SHP77 (cell line): Measurements from ENCODE around the gene MIP.
"Not testable (repeated sequence)": the region's sequence is repeated elsewhere in the genome, so short reads cannot be mapped to it uniquely, and the experiment has no call there.

Experiments used
- DNase-seq, 2 experiments: peaks; one replicate each; lab custom pipeline; 2025; lab: John Stamatoyannopoulos, UW

MIP gene

DNA sequence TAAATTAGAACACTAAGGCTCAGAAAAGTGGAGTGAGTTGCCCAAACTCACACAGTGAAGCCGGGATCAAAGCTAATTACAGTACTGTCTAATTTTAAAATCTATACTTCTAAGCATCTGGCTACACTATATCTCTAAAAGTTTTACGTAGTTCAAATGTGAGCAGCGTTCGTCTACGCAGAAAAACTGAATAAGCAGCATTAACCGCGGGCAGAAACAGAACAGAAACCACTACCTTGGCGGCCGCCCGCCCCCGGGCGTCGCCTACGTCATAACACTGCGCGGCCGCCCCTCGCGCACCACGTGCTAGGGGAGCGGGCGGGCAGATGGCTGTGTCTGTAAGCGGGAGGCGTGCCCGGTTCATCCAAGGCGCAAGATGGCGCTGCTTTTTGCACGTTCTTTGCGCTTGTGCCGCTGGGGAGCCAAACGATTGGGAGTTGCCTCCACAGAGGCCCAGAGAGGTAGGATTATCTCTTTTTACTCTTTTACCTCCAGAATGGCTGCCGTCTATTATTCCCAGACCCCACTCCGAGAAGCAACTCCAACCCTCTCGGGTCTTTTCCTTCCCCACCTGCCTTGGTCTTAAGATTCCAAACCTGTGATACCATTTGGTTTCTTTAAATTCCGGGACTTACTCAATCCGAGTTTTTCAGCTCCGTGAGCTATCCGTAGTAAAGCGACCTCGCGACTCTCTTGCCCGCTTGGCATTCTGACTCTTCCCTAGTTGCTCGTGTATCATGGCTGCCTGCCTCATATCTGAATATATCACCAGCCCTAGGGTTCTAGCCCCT lies 14.0 kb upstream of the MIP start, which contains the start of gene SPRYD4:
TSS of gene SPRYD4 (plus strand) at position 363 of the 791 bp plus-strand sequence. CDS start at position 377, 14 bp downstream.
- DNase-seq, result peak; percentile 73 to 93

DNA sequence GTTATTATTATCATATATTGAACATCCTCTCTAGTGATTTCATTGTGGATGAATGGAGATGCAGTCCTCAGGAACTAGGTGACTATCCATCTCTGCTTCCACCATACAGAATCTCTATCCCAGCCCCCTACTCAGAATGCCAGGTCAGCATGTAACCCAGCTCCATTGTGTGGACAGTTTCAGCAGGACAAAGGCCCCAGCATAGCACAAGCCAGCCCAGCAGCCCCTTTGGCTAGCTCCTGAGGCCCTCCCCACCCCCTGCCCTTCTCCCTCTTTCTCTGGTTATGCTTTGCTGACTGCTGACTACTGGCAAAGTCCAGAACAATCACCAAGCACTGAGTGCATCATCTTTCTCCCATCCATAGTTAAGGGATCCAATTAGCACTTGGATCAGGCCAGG lies 8.1 kb upstream of the MIP start:
- no peak for DNase-seq

DNA sequence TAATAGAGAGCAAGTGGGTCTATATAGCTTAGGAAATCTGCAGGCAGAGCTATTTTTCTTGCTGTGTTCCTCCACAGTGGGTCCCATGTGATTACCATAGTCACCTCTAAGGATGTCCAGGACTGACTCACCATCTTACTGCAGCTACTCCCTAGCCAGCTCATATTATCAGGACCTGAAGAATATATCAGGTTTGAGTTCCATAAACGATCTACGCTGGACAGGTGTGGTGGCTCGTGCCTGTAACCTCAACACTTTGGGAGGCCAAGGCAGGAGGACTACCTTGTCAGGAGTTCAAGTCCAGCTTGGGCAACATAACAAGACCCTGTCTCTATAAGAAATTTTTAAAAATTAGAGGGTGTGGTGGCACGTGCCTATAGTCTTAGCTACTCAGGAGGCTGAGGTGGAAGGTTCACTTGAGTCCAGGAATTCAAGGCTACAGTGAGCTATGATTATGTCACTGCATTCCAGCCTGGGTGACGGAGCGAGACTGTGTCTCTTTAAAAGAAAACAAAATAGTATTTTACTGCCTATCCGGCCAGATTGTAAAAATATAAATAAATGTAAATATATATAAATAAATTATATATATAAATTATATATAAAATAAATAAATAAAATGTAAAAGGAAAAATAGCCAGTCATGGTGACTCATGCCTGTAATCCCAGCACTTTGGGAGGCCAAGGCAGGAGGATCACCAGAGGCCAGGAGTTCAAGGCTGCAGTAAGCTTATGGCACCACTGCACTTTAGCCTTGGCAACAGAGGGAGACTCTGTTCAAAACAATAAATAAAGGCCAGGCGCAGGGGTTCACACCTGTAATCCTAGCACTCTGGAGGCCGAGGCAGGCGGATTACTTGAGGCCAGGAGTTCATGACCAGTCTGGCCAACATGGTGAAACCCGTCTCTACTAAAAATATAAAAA lies 7.0 kb upstream of the MIP start:
- no peak for DNase-seq

DNA sequence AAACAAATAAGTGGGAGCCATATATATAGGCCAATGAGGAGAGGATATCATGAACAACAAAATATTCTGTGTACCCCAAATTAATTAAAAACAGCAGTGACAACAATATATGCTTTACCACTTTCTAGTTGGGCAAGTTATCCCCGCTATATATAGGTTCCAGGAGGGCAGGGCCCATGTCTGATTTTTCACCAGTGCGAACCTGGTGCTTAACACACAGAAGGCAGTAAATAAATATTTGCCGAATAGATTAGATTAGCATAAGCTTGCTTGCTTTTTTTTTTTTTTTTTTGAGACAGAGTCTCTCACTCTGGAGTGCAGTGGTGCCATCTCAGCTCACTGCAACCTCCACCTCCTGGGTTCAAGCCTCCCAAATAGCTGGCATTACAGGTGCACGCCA lies 3.4 kb upstream of the MIP start:
- no peak for DNase-seq

DNA sequence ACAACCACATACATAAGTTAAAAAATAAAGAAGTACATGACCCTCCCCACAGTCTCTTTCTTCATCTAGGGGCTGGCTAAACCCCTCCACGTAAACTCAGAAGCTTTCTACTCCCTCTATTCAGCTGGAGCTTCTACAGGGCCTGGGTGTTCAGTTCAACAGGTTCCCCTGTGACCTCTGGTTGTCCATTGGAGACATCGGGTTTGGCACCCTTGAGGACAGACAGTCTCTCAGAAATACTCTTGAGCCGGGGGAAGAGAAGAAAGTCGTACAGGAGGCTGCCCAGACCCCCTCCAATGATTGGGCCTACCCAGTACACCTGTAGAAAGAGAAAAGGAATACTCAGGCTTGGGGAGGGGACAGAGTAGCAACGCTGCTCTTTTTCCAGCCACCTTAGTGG lies 3.3 kb downstream of the MIP start:
- DNase-seq, result no peak

DNA sequence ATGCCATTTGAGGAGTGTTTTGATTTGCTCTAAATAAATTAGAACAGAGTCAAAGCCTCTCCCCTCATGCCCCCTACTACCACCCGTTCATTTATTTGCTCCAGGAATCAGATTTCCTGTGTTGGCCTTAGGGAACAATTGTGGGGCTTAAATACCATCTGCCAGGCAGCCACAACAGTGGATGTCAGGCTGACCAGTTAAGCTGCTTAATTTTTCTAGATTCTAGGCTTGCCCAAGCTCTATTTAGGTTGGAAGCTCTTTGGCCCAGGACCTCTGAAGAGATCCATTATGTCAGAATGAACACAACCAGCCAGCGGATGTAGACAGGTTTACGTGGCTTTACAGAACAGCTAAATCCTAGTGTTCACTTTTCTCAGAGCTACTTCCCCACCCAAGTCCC lies 4.2 kb downstream of the MIP start:
- peak; percentile 4 to 27 for DNase-seq

DNA sequence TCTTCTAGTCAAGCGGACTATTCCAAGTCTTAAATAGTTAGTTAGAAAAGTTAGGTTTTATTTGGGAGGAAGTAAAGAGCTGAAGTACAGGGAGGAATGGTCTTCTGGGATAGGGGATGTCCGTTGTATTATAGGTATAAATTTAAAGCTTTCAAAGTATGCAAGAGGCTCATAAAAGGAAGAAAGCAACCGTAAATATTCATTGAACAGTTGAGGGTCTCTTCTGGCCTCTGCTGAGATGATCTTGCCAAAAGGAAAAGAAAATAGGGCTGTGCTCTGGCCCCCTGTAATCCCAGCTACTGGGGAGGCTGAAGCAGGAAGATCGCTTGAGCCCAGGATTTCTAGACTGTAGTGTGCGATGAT lies 4.9 kb downstream of the MIP start:
- peak in 1 of 2 experiments; percentile 13 for DNase-seq

DNA sequence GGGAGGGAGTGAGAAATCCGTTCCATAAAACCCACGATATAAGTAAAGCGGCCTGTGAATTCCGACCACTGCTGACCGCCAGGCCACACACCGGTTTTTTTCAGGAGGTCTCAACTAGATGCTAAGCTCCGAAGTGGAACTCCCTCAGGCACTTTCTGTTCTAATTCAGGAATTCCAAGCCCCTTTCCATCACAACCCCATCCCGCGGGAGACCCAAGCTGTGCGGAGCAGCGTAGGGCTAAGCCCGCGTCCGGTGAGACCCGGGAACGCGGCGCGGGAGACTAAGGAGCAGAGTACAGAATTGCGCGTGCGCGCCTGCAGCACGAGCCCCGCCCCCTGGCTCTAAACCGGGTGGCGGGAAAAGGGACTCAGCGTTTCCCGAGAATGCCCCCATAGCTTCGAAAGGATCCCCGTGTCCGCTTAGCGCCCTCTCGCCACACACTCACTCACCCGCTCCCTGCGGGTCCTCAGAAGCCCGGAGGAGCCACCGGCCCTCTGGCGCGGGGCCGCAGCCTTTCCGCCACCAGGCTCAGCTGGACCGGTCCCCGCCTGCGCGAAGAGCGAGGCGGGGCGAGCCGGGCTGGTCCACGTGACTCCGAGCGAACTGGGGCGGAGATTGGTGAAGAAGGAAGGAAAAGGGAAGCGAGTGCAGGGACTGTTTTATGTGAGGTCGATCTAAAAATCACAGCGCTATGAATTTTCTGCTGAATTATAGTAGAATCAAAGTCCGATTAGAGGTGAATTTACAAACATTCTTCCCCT lies 5.4 kb downstream of the MIP start, which contains the start of gene TIMELESS:
TSS of gene TIMELESS (minus strand) at position 567 of the 762 bp plus-strand sequence. CDS start 15,256 bp downstream, outside the sequence.
- DNase-seq, result peak; percentile 84 to 90

DNA sequence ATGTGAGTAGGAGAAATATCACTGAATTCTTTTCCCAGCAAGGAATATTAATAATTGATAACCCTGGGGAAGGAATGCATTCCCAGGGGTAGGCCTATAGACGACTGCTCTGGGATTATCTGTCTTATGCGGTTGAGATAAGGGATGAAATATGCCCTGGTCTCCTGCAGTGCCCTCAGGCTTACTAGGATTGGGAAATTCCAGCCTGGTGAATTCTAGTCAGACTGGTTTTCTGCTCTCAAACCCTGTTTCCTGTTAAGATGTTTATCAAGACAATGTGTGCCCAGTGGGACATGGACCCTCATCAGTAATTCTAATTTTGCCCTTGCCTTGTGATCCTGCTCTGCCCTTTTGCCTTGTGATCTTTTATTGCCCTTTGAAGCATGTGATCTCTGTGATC lies 11.2 kb downstream of the MIP start:
- DNase-seq, result not testable (repeated sequence)

DNA sequence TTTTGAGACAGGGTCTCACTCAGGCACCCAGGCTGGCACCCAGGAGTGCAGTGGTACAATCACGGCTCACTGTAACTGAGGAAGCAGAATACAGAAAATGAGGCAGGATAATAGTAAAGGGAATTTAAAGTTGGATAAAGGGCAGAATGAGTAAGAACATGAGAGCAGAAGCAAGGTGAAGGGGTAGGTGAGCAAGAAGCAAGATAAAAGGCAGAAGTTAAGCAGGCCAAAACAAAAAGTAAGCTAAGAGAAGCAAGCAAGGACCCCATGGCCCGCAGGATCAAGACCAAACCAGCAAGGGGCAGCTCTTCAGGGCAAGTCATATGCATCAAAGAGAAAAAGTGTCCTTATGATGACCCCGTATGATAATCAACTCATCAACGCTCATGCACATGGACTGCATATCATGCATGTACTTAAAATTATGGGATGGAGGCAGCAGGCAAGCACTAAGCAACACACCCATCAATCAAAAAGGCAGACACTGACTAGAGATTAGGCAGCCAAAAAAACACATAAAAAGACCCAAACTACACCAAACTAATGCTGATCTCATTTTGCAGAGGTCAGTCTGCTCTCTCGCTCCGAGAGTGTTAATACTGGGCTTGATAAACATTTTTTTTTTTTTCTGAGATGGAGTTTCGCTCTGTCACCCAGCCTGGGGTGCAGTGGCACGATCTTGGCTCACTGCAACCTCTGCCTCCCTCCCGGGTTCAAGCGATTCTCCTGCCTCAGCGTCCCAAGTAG lies 16.9 kb downstream of the MIP start:
- no peak for DNase-seq

DNA sequence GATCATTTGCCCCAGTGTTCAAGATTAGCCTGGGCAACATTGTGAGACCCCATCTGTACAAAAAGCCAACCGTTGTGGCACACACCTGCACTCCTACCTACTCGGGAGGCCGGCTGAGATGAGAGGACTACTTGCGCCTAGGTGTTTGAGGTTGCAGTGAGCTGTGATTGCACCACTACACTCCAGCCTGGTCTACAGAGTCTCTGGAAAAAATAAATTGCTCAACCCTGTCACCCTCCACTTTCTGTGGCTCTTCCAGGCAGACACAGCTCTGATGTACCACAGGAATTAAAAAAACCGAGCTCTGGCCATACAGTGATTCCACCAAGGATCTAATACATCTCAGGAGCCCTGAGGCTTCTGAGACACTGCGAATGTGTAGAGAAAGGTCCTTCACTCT lies 19.6 kb downstream of the MIP start:
- DNase-seq, result no peak

DNA sequence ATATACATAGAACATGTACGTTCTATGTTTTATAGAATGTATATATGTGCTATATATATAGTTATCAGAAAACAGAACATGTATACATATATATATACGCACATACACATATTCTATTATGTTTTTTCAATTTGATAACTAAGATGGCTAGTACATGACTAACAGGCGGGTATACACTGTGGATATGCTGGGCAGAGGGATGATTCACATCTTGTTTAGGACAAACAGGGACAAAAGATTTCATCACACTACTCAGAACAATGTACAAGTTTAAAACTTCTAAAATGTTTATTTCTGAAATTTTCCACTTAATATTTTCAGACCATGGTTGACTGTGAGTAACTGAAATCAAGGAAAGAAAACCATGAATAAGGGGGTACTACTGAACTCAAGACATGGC lies 22.6 kb downstream of the MIP start:
- no peak for DNase-seq

DNA sequence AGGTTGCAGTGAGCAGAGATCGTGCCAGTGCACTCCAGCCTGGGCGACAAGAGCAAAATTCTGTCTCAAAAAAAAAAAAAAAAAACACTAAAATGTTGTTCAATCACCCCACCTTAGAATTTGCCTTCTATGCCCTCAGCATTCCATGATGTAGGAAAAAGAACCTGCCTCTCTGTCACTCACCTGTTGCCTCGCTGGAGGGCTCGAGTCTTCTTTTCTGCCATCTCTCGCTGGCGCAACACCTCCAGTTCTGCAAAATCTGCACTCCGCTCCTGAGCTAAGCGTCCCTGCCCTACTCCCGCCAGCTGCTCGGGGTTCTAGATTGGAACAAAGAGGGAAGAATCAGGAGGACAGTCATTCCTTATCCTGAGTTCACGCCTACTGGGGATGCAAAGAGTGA lies 23.2 kb downstream of the MIP start:
- DNase-seq, result no peak

DNA sequence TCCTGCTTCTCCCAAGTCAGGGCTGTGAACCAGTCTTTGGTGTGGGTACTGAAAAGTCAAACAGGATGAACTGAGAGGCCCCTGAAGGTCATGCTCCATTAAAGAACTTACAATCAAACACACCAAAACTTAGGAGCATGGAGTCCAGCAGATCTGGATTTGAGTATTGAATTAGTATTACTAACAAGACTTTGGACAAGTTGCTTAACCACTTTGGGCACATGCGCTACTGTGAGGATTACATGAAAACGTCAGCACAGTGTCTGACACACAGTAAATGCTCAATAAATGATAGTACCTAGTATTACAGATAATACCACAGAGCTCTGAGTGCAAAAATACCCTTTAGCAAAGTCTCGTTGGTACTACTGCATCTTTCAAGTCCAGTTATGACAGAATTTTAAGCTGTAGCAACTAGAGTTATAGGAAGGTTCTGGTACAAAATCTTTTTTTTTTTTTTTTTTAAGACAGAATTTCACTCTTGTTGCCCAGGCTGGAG lies 28.5 kb downstream of the MIP start:
- no peak for DNase-seq

DNA sequence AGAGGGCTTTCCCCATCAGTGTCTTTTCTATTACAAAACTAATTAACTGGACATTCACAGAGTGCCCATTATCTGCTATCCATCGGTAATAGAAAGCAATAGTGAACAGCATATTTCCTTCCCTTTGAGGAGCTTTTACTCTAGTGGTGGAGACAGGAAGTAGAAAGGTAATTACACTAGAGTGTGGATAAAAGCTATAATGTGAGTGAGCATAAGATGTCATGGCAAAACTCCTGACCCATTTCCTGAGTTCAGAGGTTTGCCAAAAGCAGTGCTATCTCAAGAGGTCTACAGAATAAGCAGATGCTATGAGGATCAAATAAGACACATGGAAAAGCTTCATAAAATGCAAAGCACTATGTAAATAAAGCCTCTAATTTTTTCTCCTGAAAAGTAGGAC lies 29.3 kb downstream of the MIP start:
- no peak for DNase-seq

DNA sequence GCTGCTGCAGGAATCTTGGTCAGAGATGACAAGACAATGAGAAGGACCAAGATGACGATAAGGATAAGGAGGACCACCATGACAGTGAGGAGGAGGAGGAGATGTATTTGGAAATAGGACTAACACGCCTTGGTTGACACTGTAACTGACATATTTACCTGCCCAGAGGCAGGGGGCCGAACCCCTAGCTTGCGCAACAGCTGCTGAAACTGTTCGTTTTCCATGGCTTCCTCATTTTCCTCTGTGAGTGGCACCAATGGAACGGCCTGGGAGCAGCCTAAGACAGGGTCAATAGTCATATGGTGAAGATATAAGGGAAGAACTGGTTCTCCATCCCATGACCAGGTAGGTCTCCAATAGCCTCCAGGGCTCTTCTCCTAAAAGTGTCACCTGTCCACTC lies 34.0 kb downstream of the MIP start:
- DNase-seq, result no peak

DNA sequence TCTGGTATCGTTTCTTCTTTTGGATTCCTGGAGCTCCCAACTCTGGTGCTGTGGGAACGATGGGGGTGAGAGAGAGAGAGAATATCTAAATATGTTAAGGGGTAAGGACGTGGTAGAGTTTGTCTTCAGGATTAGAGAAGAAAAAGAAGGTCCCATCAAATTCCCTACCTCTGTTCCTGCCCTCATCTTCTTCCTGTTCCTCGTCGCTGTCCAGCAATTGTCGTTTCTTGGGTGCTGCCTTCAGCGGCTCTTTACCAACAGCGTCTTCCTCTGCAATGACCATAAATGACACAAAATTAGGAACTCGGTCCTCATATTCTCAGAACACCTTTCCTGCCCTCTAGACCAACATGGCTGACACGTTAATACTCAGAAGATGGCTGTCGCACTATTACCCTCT lies 36.7 kb downstream of the MIP start:
- no peak for DNase-seq

DNA sequence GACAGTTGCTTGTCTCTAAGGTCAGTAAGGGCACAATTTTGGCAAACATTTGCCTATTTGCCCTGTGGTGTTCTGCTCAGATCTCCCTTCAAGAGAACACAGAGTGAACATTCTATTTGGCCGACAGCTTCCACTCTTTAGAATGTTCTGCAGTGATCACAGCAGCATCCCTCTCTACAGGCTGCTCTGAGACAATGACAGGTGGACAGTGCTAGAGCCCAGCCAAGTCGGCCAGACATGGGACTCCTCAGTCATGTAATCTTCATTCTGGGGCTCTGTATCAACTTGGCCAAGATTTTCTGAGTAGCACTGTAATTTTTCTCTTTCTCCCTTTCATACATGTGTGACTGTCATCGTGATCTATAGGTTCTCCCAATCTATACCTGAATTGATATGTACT lies 40.1 kb downstream of the MIP start:
- no peak for DNase-seq

DNA sequence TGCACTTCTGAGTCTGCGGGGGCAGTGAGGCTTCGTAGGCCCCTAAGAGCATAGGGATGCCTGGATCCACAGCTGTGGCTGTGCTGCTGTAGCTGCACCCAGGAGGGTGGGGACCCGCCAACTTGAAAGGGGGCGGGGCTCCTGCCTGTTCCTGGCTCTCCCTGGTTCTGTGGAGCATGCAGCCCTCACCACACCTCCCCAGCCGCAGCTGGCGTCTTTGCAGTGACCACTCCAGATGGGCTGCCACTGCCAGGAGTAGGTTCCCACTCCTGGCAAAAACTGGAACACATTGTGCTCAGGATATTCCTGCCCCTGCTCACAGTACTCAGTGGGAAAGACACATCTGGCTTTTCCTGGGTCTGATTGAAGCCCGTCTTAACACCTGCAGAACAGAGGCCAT lies 41.1 kb downstream of the MIP start:
- no peak for DNase-seq

DNA sequence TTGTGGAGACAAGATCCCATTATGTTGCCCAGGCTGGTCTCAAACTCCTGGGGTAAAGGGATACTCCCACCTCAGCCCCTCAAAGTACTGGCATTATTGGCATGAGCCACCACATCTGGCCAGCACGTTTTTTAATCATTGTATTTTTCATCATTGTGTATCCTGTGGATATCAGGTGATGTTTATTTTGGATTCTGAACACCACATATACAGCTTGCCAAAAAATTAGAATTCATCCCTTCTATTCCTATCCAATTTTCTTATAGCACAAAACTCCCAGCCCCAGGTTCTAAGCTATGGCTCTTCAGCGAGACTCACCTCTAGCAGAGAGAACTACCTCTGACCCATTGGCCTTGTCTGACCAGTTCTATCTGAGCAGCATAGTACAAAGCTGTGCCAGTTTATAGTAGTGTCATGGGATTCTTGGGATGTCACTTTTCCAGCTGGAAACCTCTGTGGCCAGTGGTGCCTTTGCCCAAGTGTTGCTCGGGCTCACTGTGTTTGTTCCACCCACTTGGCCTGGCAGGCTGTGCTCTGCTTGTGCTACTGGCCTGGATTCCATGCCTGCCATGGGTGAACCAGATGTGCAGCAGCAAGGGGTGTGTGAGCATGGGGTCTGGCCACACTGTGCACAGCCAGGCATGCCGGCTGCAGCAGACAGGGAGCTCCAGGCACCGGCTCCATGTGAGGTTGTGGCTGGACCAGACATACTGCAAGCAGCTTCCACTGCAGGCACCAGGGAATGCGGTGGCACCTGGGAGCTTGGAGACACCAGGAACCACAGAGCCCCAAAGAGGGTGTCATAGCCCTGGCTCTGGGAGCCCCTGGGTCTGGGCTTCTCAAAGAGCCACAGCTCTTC lies 42.4 kb downstream of the MIP start:
- DNase-seq, result no peak
